ENCODE data around the gene CD164L2.
"Not testable (repeated sequence)": the region's sequence is repeated elsewhere in the genome, so short reads cannot be mapped to it uniquely, and the experiment has no call there.

Gene CD164L2

DNA sequence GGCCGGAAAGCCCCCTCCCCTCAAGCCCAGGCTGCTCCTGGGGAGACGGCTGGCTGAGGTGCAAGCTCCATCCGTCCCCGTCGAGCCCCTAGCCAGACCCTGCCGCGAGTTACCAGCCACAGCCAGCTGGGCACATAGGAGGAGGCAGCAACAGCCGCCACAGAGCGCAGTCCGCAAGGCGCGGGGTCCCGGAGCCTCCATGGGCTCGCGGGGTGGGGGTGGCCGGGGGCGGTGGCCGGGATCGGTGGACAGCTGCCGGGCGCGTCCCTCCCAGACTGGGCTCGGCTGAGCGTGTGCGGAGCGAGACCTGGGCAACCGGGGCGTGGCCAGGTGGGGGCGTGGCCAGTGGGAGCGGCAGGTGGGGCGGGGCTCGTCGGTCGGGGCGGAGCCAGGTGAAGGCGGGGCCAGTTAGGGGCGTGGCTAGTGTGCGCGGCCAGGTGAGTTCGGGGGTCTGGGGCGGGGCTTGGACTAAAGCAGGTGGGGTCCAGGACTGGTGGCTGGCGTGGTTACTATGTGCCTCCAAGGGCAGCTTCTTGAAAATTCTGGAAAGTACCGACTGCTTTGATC, at the start of gene CD164L2:
Gene CD164L2, minus strand, starts transcription at position 295 of the 567 bp plus-strand sequence. Its CDS starts 94 bp downstream, at position 201.
- H3K9ac ChIP-seq (ENCODE audit: low read length): no peak within 1 kb of the TSS
- TF ChIP-seq, protein P1, sequence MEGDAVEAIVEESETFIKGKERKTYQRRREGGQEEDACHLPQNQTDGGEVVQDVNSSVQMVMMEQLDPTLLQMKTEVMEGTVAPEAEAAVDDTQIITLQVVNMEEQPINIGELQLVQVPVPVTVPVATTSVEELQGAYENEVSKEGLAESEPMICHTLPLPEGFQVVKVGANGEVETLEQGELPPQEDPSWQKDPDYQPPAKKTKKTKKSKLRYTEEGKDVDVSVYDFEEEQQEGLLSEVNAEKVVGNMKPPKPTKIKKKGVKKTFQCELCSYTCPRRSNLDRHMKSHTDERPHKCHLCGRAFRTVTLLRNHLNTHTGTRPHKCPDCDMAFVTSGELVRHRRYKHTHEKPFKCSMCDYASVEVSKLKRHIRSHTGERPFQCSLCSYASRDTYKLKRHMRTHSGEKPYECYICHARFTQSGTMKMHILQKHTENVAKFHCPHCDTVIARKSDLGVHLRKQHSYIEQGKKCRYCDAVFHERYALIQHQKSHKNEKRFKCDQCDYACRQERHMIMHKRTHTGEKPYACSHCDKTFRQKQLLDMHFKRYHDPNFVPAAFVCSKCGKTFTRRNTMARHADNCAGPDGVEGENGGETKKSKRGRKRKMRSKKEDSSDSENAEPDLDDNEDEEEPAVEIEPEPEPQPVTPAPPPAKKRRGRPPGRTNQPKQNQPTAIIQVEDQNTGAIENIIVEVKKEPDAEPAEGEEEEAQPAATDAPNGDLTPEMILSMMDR (IDR thresholded peaks at IDR 0.05; ENCODE audit: insufficient read depth, low read length, poor library complexity, severe bottlenecking): no peak
- no peak for TF ChIP-seq EZH2phosphoT487 (conservative IDR thresholded peaks at IDR 0.05; ENCODE audit: low read length)
- H3K9me2 ChIP-seq (replicated peaks; ENCODE audit: insufficient read depth, low read length): no peaks in the 10 kb centered on the region
- no peak within 1 kb of the TSS for H2AFZ ChIP-seq (ENCODE audit: low read depth, low read length, severe bottlenecking)
- no peaks in the 10 kb centered on the region for H3K27me3 ChIP-seq (ENCODE audit: low read length)
- no peaks in the 10 kb centered on the region for H3K9me3 ChIP-seq (ENCODE audit: insufficient read depth, low read length)
- no peak within 1 kb of the TSS for H3K4me2 ChIP-seq (ENCODE audit: low read depth, low read length, poor library complexity, severe bottlenecking)
- H3K4me3 ChIP-seq (ENCODE audit: insufficient read depth, low read length, poor library complexity, severe bottlenecking): no peak within 1 kb of the TSS
- H3K36me3 ChIP-seq (ENCODE audit: low read length): no peaks in the 10 kb centered on the region
- no peaks in the 10 kb centered on the region for H3F3A ChIP-seq (ENCODE audit: insufficient read depth)
- no peaks in the 10 kb centered on the region for H4K20me1 ChIP-seq (ENCODE audit: low read depth, low read length)
- no peaks in the 10 kb centered on the region for H3K79me2 ChIP-seq (ENCODE audit: insufficient read depth, low read length)
- no peak within 1 kb of the TSS for H3K27ac ChIP-seq (ENCODE audit: low read depth, low read length)

GRCh38 chr1:27432725-27433124, 49.6 kb upstream of the CD164L2 start:
- not testable (repeated sequence) for H3K9ac ChIP-seq (ENCODE audit: low read length); H4K20me1 ChIP-seq (ENCODE audit: low read depth, low read length); H3K9me3 ChIP-seq (ENCODE audit: insufficient read depth, low read length); H3K27me3 ChIP-seq (ENCODE audit: low read length); H3K4me2 ChIP-seq (ENCODE audit: low read depth, low read length, poor library complexity, severe bottlenecking); H3K9me2 ChIP-seq (replicated peaks; ENCODE audit: insufficient read depth, low read length); H2AFZ ChIP-seq (ENCODE audit: low read depth, low read length, severe bottlenecking); H3K27ac ChIP-seq (ENCODE audit: low read depth, low read length); H3K4me3 ChIP-seq (ENCODE audit: insufficient read depth, low read length, poor library complexity, severe bottlenecking); H3K36me3 ChIP-seq (ENCODE audit: low read length)
- H3K79me2 ChIP-seq (ENCODE audit: insufficient read depth, low read length): peaks cover 86% of the 10 kb centered on the region
- H3F3A ChIP-seq (ENCODE audit: insufficient read depth): peaks cover 18% of the 10 kb centered on the region; the same call in 1 of the 2 replicates

- TF ChIP-seq, protein P1 (IDR thresholded peaks at IDR 0.05; ENCODE audit: insufficient read depth, low read length, poor library complexity, severe bottlenecking): no peak
- TF ChIP-seq EZH2phosphoT487 (conservative IDR thresholded peaks at IDR 0.05; ENCODE audit: low read length): no peak
- Histone ChIP-seq H3K27ac (ENCODE audit: low read depth, low read length) (peak overlapping the region; percentile 21; the same call in 1 of the 2 replicates), H2AFZ (ENCODE audit: low read depth, low read length, severe bottlenecking) (no peak overlapping the region), H3K27me3 (ENCODE audit: low read length) (no peaks in the 10 kb centered on the region), H3K4me3 (ENCODE audit: insufficient read depth, low read length, poor library complexity, severe bottlenecking) (no peak overlapping the region), H3K36me3 (ENCODE audit: low read length) (0 out of 2 replicates have a peak, but pooled peaks cover 4% of the 10 kb centered on the region), H3K9ac (ENCODE audit: low read length) (peak overlapping the region; percentile 0; the same call in 1 of the 2 replicates), H3K9me2 (replicated peaks; ENCODE audit: insufficient read depth, low read length) (no peaks in the 10 kb centered on the region), H3K9me3 (ENCODE audit: insufficient read depth, low read length) (no peaks in the 10 kb centered on the region), H4K20me1 (ENCODE audit: low read depth, low read length) (peaks cover 3% of the 10 kb centered on the region; the same call in 1 of the 2 replicates), H3F3A (ENCODE audit: insufficient read depth) (peaks cover 13% of the 10 kb centered on the region; the same call in 1 of the 2 replicates), H3K4me2 (ENCODE audit: low read depth, low read length, poor library complexity, severe bottlenecking) (peak overlapping the region; percentile 19), H3K79me2 (ENCODE audit: insufficient read depth, low read length) (peaks cover 75% of the 10 kb centered on the region)
Observed at GRCh38 chr1:27431601-27431940, 48.4 kb upstream of the CD164L2 start.

- Histone ChIP-seq H3K9me3 (ENCODE audit: insufficient read depth, low read length) (no peaks in the 10 kb centered on the region), H3F3A (ENCODE audit: insufficient read depth) (peaks cover 9% of the 10 kb centered on the region; the same call in 1 of the 2 replicates), H3K36me3 (ENCODE audit: low read length) (peaks cover 5% of the 10 kb centered on the region), H3K9ac (ENCODE audit: low read length) (peak overlapping the region; percentile 0; the same call in 1 of the 2 replicates), H3K27ac (ENCODE audit: low read depth, low read length) (peak overlapping the region; percentile 32; the same call in 1 of the 2 replicates), H3K9me2 (replicated peaks; ENCODE audit: insufficient read depth, low read length) (no peaks in the 10 kb centered on the region), H2AFZ (ENCODE audit: low read depth, low read length, severe bottlenecking) (no peak overlapping the region), H4K20me1 (ENCODE audit: low read depth, low read length) (peaks cover 3% of the 10 kb centered on the region; the same call in 1 of the 2 replicates), H3K27me3 (ENCODE audit: low read length) (no peaks in the 10 kb centered on the region), H3K79me2 (ENCODE audit: insufficient read depth, low read length) (peaks cover 72% of the 10 kb centered on the region), H3K4me3 (ENCODE audit: insufficient read depth, low read length, poor library complexity, severe bottlenecking) (no peak overlapping the region), H3K4me2 (ENCODE audit: low read depth, low read length, poor library complexity, severe bottlenecking) (peak overlapping the region; percentile 19)
- no peak for TF ChIP-seq EZH2phosphoT487 (conservative IDR thresholded peaks at IDR 0.05; ENCODE audit: low read length)
- TF ChIP-seq, protein P1 (IDR thresholded peaks at IDR 0.05; ENCODE audit: insufficient read depth, low read length, poor library complexity, severe bottlenecking): no peak
Observed at GRCh38 chr1:27430903-27431600, 47.9 kb upstream of the CD164L2 start.

All from SU-DHL-6 (cell line).